GM12878 (cell line): Measurements from ENCODE around the gene ZNF592.

Source experiments
- CTCF ChIP-seq, 3 experiments: IDR thresholded peaks in 2 of 3; conservative IDR thresholded peaks in 1 of 3; 2 replicates each; pipeline ENCODE4 v1.5.1; 2011; ENCODE audit warnings: low read depth in 3 of 3, low read length in 3 of 3, mild to moderate bottlenecking in 3 of 3, control low read depth in 2 of 3, moderate library complexity in 2 of 3, inconsistent platforms in 1 of 3, mixed read lengths in 1 of 3; ENCODE audit not compliant: control insufficient read depth in 2 of 3, insufficient read depth in 1 of 3; ENCODE audit errors: extremely low read depth in 1 of 3
- JUND ChIP-seq: IDR thresholded peaks from 2 replicates; pipeline ENCODE4 v1.6.1; 2012; ENCODE audit warnings: low read depth, mild to moderate bottlenecking, low read length, improper control_type of control experiment, moderate library complexity
- REST ChIP-seq: IDR thresholded peaks from 2 replicates; pipeline ENCODE4 v1.6.1; 2012; ENCODE audit warnings: mild to moderate bottlenecking, low read depth, low read length
- TARDBP ChIP-seq: IDR thresholded peaks from 2 replicates; pipeline ENCODE4 v1.6.1; 2016; ENCODE audit warnings: borderline replicate concordance

DNA sequence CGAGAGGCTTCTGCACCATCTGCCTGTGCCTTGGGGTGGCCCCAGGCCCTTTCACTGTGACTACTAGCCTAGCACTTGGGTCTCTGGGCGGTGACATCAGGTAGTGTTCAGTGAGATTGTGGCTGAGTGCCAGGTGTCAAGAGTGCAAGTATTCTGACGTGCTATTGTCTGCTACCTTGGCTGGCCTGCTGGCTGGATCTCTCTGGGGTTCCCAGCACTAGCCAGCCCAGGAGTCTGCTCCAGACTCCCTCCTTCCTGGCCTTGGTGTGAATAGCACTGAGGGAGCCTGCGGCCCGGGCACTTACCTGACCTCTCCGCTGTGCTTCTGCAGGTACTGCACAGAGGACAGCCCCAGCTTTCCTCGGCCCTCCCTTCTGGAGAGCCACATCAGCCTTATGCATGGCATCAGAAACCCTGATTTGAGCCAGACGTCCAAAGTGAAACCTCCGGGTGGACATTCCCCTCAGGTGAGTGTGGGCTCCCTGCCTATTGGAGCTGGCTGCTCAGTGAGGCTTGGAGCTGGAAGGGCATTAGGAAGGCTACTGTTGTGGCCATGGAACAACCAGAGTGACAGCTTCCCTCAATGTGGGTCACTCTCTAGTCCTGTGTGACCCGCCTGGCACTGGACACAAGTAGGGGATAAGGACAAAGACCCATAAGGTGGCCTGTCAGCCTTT, 51.3 kb downstream of the ZNF592 start:
- no peak for TF ChIP-seq CTCF (IDR thresholded peaks at IDR 0.05 in 2 of 3, conservative IDR thresholded peaks at IDR 0.05 in 1 of 3; ENCODE audit: control insufficient read depth in 2 of 3, extremely low read depth in 1 of 3, insufficient read depth in 1 of 3, low read depth in 3 of 3, low read length in 3 of 3)
- TF ChIP-seq REST = no peak
- no peak for TF ChIP-seq JUND
- TF ChIP-seq TARDBP = no peak
